ENCODE results near the gene SLC8B1.

Gene SLC8B1

DNA sequence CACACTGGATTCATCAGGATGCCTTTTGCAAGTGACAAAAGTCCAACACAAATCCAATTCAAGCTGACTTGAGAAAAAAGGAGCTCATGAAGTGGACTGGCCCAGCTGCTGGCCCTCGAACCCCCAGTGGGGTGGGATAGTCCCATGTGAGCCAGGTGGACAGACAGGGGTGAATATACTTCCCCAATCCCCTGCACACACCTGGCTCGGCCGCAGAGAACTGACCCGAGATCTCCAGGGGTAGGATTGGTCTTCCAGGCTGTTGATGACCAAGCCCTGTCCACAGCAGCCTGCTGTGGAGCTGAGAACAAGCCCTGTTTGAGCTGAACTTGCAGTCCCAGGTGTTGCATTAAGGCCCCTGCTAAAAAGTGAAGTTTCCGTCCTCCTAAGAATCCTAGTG is 57.4 kb downstream of the SLC8B1 start:
- TF ChIP-seq CTCF (IDR thresholded peaks at IDR 0.05; ENCODE audit: low read depth, low read length, missing control alignments): no peak

GRCh38 chr12:113276946-113277500 is 57.9 kb downstream of the SLC8B1 start:
- no peak for TF ChIP-seq CTCF (IDR thresholded peaks at IDR 0.05; ENCODE audit: low read depth, low read length, missing control alignments)
- in situ Hi-C loops (cut with HindIII; ENCODE audit: low sequenced_read_pairs): no loop called here
- no peak overlapping the region for H3K4me3 ChIP-seq (ENCODE audit: low read depth, low read length)
- DNase-seq (ENCODE audit: low read depth): no peak

More for the DNA sequence above, 57.4 kb downstream of the SLC8B1 start:
- DNase-seq (ENCODE audit: low read depth): no peak
- no peak overlapping the region for H3K4me3 ChIP-seq (ENCODE audit: low read depth, low read length)
- in situ Hi-C loops (cut with HindIII; ENCODE audit: low sequenced_read_pairs): no loop called here

DNA sequence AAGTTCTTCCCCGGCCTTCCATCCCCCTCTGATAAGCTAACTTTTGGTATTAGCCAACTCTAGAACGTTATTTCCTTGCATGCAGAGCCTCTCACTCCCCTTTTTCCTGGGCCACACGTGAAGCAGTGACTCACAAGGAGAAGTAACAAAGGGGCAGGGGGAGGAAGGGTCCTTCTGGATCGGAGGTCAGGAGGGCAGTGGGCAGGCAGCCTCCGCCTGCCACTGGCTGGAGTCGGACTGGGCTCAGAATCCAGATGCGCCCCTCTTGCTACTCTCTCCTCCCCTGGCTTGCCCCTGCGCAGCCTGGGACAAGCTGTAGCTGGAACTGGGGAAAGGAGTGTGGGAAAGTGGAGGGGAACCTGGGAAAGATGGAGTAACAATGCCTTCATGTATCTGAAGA is 58.6 kb downstream of the SLC8B1 start:
- TF ChIP-seq CTCF (IDR thresholded peaks at IDR 0.05; ENCODE audit: low read depth, low read length, missing control alignments): no peak
- no peak overlapping the region for H3K4me3 ChIP-seq (ENCODE audit: low read depth, low read length)
- no peak for DNase-seq (ENCODE audit: low read depth)
- in situ Hi-C loops (cut with HindIII; ENCODE audit: low sequenced_read_pairs): no loop called here

DNA sequence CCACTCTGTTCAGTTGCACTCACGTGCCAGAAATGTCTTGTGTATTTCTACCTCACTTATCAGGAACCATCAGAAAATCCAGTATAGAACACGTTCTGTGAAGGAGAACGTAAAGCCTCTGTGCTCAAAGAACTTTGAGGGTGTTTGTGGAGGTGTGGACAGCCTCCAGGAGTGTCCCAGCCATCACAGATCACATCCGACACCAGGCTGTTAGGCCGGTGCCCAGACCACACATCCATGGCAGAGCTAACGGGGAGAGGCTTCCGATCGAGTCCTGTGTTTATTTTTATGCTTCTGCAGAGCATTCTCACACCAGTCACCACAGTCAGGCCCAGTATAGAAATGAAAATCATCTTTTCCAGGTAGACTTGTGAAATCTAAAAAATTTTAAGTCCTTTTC is 60.1 kb downstream of the SLC8B1 start:
- no peak for TF ChIP-seq CTCF (IDR thresholded peaks at IDR 0.05; ENCODE audit: low read depth, low read length, missing control alignments)
- no peak for DNase-seq (ENCODE audit: low read depth)
- in situ Hi-C loops (cut with HindIII; ENCODE audit: low sequenced_read_pairs): no loop called here
- no peak overlapping the region for H3K4me3 ChIP-seq (ENCODE audit: low read depth, low read length)

DNA sequence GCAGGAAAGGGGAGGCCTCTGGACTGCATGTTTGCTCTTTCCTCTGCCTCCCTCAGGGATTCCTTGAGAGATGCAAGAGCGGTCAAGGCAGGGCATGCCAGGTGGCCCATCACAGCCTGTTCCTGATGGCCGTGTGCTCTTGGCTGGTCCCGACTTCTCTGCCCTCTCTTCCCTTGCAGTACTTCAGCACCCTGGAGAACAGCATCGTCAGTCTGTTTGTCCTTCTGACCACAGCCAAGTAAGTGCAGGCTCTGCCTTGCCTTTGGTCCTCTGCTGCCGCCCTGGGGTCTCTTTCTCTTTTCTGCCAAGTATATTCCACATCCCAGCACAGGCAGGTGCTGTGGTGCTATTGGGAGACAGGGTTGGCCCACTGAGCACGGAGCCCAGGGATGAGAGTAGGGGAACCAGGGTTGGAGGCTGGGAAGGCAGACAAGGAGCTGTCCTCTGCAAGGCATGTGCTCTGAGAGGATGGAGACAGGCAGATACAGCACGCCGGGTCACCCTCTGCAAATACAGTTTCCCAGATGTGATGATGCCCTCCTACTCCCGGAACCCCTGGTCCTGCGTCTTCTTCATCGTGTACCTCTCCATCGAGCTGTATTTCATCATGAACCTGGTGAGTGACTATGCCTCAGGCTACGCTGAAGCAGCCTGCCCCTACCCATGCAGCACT is 61.7 kb downstream of the SLC8B1 start:
- TF ChIP-seq CTCF (IDR thresholded peaks at IDR 0.05; ENCODE audit: low read depth, low read length, missing control alignments): no peak
- in situ Hi-C loops (cut with HindIII; ENCODE audit: low sequenced_read_pairs): no loop called here
- no peak for DNase-seq (ENCODE audit: low read depth)
- no peak overlapping the region for H3K4me3 ChIP-seq (ENCODE audit: low read depth, low read length)

DNA sequence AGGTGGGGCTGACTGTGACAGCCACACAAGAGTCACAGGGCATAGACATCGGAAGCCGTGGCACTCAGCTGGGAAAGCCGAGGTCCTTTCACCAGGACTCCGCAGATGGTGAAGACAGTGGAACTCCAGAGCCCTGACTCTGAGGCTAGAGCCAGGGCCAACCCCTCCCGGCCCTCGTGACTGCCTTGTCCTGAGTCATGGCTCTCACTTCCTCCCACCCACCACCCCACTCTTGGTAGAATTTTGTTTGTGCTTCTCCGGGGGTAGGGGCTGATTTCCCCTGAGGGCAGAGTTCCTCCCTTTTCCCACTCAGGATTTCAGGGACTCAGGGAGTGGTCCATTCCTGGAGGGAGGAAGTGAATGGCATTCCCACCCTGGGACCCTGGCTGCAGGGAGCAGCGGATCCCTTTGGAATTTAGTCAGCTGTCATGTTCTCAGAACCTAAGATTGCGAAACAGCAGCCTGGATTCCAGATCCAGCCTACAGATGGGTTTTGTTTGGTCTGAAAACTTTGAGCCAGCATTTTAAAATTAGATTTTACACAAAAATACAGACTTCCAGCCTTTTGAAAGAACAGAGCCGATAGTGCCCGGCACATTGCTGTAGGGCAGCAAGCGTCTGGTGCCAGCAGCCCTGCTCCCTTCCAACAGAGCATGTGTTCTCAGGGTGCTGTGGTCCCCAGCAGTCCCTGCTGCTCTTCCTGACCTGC is 62.9 kb downstream of the SLC8B1 start:
- in situ Hi-C loops (cut with HindIII; ENCODE audit: low sequenced_read_pairs): no loop called here
- no peak for DNase-seq (ENCODE audit: low read depth)
- no peak overlapping the region for H3K4me3 ChIP-seq (ENCODE audit: low read depth, low read length)
- no peak for TF ChIP-seq CTCF (IDR thresholded peaks at IDR 0.05; ENCODE audit: low read depth, low read length, missing control alignments)
